ENCODE results near the gene FAM43B.
A peak's percentile ranks its signal among the peaks of the same experiment; 100 is the strongest.

FAM43B gene

GRCh38 chr1:20552728-20553445 is 514 bp downstream of the FAM43B start:
- no peak for DNase-seq

DNA sequence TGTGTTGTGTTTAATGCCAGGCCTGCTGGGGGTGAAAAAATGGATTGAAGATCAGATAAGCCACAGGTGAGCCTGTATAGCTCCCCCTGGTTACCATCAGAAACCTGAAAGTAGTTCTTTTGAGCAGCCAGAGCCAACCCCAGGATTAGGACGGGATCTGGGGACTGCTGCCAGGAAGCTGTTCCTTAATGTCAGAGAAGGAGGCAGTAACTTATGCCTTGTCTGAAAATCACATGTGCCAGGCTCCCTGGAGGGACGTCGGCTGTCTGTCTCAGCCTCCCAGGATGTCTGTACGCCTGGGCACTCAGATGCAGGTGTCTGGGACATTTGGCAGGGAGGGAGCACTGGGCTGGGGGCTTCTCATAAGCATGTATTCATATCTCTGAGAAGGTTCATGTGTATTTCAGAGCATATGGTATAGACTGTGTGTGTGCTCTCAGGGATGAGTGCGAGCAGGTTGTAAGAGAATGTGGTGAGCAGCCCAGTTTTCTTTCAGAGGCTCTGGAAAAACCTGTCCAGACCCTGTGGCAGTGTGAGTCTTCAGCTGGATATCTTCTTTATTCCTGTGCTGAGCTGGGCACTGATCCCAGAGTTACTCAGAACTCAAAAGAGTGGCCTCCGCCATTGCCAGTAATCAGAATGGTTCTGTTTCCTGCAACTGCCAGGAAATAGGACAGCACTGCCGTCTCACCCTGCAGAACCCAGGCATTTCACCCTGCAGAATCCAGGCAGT is 2.8 kb downstream of the FAM43B start:
- no peak for DNase-seq

- DNase-seq = no peak
Observed at GRCh38 chr1:20555758-20556120, 3.4 kb downstream of the FAM43B start.

DNA sequence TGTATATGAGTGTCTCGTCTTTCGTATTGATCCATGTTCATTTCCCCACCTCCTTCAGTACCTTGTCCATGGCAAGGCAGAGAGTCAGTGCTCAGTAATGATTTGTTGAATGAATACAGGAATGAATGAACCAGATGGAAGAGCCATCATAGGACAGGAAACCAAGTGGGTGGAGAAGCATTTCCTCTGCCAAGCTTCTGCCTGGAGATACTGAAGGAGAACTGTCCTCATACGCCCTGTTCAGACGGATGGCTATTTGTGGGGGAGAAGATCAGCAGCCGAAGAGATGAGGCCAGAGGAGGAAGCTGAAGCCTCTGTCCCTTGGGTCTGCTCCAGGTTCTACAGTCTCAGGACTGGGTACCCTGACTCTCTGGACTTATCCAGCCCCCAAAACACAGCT is 5.8 kb downstream of the FAM43B start:
- DNase-seq = no peak

- no peak for DNase-seq
Observed at GRCh38 chr1:20560966-20561365, 8.6 kb downstream of the FAM43B start.

- no peak for DNase-seq
Observed at GRCh38 chr1:20565234-20565633, 12.9 kb downstream of the FAM43B start.

- DNase-seq = no peak
Observed at GRCh38 chr1:20569523-20570098, 17.2 kb downstream of the FAM43B start.

GRCh38 chr1:20571427-20571826 is 19.1 kb downstream of the FAM43B start:
- no peak for DNase-seq

- DNase-seq = no peak
Observed at GRCh38 chr1:20573987-20574386, 21.6 kb downstream of the FAM43B start.

DNA sequence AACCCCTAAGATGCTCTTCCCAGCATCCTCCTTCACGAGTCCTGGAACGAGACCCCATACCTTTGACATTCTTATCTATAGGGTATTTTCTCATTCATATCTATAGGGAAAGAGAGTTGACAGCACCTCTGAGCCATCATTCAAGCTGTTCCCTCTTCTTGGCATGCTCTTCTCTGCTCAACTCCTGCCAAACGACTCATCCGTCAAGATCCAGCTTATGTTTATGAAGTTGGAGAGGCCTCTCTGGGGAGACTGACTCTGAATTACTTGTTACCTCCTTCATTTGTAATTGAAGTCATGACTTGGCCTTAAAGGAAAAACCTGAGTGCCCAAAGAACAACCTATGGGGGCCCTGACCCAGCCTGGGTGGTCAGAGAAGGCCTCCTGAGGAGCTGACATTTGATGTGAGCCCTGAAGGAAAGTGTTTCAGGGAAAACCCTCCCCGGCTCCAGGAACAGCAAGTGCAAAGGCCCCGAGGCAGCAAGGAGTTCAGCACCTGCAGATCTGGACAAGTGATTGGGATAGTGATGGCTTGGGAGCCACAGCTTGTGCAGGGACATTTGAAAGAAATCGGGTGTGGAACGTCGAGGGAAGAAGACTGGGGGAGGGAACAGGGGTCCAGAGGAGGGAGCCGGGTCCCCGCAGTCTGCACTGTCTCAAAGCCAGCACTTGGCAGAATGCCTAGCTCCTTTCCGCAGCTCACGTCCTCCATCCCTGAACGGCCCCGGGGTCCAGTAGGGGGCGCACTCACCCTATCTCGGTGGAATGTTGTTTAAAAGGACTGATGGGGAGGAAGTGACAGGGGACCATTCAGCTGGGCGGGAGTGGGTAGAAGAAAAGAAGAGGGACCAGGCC is 22.5 kb downstream of the FAM43B start:
- DNase-seq = peak; percentile 33

DNA sequence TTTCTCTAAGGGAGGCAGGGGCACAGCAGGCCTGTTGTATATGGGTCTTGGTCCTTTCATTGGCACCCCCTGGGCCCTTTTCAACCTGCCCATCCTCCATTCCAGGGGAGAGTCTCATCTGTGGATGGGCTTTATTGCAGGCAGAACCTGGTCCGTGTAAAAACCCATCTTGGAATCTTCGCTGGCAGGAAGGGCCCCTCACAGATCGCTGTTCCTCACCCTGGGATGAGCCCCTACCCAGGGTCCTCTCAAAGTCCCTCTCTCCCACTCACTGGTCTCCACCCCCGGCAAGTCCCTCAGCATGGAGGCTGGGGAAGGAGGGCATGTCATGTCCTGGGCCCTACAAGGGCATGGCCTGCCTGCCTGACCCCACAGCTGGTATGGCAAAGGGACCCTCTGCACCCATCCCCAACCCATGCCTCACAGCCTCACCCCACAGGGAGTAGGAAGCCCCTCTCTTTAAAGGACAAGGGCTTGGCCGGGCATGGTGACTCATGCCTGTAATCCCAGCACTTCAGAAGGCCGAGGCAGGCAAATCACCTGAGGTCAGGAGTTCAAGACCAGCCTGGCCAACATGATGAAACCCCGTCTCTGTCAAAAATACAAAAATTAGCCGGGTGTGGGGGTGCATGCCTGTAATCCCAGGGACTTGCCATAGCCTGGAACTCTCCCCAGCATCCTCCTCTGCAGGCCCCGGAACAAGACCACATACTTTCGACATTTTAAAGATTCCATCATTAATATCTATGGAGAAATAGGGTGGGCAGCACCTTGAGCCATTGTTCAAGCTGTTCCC is 23.4 kb downstream of the FAM43B start:
- no peak for DNase-seq

- no peak for DNase-seq
Observed at GRCh38 chr1:20578062-20578461, 25.7 kb downstream of the FAM43B start.

GRCh38 chr1:20578721-20579395 is 26.5 kb downstream of the FAM43B start:
- no peak for DNase-seq

DNA sequence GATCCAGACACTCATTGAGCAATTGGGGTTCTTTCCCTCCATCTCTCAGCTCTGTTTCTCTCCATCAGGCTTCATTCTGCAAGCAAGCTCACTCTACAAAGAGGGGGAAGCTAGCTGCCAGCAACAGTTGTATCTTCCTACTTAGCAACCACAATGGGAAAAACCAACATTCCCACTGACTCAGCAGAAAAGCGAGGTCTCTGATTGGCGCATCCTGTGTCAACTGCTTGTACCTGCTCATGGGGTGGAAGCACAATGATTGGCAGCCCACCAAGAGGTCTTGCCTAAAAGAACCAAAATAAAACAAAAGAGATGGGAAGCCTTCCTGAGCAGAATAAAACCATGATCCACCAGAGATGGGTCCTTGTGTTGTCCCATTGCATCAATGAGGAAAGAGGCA is 32.5 kb downstream of the FAM43B start:
- DNase-seq = no peak

DNA sequence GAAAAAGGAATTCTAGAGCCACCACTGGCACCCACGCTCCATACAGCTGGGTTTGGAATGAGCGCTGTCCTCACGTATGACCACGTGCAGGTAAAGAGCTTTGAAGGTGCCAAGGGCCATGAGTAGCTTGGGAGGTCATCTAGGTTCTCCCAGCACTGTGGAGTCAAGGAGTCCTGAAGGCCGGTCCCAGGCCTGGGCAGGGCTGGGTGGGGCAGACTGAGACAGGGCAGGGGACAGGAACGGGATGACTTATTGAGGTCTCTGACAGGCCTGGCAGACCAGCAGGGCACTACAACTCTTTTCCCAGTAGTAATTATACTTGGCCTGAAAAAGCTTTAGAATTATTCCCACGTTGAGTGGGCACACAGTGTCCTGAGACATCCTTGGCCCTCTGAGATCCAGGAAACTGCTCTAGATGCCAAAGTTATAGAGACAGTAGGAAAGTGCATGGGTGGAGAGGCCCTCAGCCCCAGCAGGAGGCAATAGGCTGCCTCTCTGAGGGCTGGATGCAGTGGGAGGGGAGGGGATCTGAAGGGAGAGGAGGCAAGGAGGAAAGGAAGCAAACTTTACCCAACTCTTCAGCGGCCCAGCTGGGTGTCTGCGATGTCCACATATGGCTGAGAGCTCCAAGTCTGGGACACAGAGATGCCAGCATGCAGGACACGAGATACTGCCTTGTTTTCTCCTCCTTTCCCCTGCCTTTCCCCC is 34.7 kb downstream of the FAM43B start:
- DNase-seq = no peak

- no peak for DNase-seq
Observed at GRCh38 chr1:20587661-20588053, 35.3 kb downstream of the FAM43B start.

- DNase-seq = no peak
Observed at GRCh38 chr1:20588634-20589225, 36.4 kb downstream of the FAM43B start, which contains the start of gene CDA. CDA (plus strand) TSS chr1:20589097; CDS start chr1:20589130, 33 bp downstream.

GRCh38 chr1:20589331-20590278 is 37.2 kb downstream of the FAM43B start:
- DNase-seq = no peak

DNA sequence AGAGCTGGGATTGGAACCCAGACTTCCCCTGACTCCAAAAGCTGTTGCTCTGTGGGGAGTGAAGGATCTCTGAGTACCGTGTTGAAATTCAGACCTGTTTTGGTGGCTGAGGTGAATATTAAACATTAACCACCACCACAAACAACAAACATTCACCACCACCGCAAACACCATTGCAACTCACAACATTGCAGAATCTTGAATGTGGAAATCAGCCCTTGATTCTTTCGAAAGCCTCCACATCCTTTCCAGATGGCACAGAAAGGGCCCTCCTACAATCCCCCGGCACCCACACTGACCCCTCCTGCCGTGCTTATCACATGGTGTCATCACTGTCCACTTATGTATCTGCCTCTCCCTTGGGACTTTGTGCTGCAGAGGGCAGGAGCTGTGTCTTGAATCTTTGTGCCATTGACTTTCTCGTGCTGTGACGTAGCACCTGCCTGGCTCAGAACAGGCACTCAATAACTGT is 38.0 kb downstream of the FAM43B start:
- no peak for DNase-seq

All from activated CD4-positive, alpha-beta T cell treated with anti-CD3 and anti-CD28 coated beads for 1 hour (primary cell).